Measurements from ENCODE around the gene MST1.

The MST1 gene

DNA sequence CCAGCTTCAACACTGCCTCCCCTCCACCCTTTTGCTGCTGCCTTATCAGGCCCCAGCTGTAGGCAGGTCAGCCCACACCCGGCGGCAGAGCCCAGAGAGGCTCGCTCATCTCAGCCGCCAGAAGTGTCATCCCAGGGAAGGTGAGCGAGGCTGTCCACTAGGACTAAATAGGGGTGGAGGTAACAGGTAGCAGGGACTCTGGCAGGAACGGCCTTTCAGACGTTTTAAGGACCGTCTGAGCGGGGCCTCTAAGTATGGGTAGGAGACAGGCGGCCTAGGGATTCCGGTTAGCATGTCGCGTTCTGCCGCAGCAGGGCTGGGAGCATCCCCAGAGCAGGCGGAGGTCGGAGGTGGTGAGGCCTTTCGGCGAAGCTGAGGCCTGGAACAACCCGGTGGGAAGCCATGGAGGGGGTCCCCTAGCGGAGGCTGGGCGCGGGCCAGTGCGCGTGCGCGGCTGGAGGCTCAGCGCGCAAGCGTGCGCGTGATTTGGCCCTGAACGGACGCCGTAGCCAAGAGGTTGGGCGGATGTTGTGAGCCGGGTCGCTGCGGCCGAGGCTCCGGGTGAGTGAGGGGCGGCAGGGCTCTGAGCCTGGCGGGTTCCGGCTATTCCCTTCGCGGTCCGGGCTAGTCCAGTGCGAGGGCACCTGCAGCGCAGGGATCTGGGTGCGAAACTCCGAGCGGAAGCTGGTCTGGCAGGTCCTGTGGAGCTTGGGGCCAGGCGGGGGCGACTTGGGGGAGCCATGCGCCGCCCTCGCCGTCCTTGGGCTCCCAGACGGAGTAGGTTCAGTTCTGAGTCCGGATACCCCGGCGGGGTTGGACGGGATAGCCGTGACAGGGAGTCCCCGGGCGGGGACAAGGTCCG, at the start of gene MST1, which contains the start of gene RNF123:
Gene MST1 (minus strand): TSS at position 429 of the 862 bp plus-strand sequence. CDS start 783 bp downstream, outside the sequence.
Gene RNF123 (plus strand): TSS at position 512 of the 862 bp plus-strand sequence. CDS start 1,609 bp downstream, outside the sequence.
- peak; percentile 75 for DNase-seq (ENCODE audit: low read depth)

DNA sequence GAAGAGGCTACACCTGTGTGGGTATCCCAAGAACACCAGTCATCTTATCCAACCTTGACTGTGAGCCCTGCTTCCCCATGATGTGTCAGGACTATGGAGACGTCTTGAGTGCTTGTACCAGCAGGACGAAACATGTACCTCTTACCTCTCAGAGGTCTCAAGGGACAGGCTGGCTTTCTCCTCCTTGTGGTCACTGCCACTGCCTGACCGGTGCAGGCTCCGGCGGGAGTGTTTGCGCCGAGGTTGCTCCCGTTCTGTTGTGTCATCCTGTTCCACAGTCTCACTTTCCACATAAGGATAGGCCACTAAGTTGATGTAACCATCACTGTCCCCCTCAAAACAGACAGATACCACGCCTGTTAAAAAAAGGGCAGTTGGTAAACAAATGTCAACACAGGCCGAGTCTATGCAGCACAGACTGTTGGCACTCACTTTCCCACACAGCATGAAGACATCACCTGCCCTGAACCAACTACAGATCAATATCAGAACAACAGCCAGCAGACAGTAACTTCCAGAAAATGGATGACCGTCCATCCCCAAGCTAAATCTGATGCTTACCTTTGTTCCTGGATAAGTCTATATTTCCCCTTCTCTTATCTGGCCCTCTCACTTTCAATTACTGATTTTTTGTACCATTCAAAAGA, 48.9 kb upstream of the MST1 start:
- no peak for DNase-seq (ENCODE audit: low read depth)

- no peak for DNase-seq (ENCODE audit: low read depth)
Observed at GRCh38 chr3:49734752-49735151, 45.5 kb upstream of the MST1 start.

GRCh38 chr3:49733551-49733950, 44.3 kb upstream of the MST1 start:
- no peak for DNase-seq (ENCODE audit: low read depth)

DNA sequence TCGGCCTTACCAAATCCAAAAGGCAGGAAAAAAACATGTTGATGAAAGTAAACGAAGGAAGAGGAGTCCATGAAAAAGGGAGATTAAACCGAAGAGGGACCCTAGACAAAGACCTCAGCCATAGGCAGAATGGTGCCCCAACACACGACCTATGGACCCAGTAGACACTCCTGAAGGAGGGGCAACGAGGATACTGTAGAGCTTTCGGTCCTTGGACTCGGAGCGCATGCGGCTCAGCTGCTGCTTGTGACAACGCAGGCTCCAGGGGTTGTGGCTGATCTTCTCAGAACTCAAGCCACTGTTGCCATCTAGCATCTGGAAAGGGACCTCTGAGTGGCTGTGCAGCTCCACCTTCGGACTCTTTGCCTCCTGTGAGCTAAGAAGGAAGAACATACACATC, 43.3 kb upstream of the MST1 start:
- no peak for DNase-seq (ENCODE audit: low read depth)

DNA sequence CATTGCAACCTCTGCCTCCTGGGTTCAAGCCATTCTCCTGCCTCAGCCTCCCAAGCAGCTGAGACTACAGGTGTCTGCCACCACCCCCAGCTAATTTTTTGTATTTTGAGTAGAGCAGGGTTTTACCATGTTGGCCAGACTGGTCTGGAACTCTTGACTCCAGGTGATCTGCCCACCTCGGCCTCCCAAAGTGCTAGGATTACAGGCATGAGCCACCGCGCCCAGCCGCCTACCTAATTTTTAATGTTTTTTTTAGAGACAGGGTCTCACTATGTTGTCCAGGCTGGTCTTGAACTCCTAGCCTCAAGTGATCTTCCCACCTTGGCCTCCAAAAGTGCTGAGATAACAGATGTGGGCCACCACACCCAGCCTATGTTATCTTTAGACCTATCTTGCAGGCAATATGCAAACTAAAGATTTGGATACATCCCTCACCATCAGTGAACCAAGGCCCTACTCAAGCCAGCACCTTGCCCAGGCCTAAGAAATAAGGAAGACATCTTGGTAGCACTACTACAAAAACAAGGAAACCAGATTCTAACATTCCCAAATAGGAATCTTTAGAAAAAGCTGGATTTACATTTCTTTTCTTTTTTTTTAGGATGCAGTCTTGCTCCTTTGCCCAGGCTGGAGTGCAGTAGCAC, 40.8 kb upstream of the MST1 start:
- no peak for DNase-seq (ENCODE audit: low read depth)

- no peak for DNase-seq (ENCODE audit: low read depth)
Observed at GRCh38 chr3:49727924-49728361, 38.7 kb upstream of the MST1 start.

- no peak for DNase-seq (ENCODE audit: low read depth)
Observed at GRCh38 chr3:49727154-49727923, 38.1 kb upstream of the MST1 start.

GRCh38 chr3:49725906-49726681, 36.8 kb upstream of the MST1 start:
- no peak for DNase-seq (ENCODE audit: low read depth)

- no peak for DNase-seq (ENCODE audit: low read depth)
Observed at GRCh38 chr3:49724586-49724985, 35.3 kb upstream of the MST1 start.

DNA sequence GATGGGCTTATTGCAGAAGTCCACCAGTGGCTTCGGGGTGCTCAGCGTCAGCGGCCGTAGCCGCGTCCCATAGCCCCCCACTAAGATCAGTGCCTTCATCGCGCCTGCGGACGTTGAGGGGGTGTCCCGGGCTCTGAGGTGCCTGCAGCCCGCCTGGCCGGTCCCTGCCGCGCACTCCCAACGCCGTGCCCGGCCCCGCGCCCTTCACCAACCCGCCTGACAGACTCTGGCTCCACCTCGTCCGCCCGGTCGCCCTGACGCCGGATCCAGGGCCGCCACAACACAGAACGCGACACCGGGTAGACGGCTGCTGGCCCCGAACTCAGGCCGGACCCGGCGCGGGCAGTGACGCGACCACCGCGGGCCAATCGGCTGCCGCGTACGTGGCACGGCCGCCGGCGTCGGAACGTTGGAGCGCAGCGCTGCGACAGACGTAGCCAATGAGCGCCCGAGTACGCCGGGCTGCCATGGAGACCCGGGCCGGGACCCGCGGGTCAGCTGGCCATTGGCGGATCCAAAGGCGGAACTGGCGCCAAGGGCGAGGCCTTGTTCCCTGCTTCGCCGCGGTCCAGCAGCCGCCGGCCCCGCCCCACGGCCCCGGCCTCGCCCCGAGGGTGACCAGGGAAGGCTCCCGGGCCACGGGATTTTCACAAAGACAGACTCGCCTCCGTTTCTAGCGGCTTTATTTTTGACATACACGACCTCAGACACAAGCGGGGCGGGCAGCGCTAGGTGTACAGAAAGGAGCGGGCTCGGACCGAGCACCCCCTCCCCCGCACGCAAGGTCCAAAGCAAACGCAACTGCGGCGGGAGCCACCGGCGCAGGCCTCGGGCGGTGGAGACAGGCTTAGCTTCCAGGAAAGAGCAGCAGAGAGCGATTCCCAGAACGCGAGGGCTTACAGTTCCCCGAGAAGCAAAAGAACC, 34.6 kb upstream of the MST1 start, which contains the start of gene GMPPB:
Gene GMPPB (minus strand): TSS at position 324 of the 924 bp plus-strand sequence. CDS start 225 bp downstream, at position 99.
- peak; percentile 94 for DNase-seq (ENCODE audit: low read depth)

- no peak for DNase-seq (ENCODE audit: low read depth)
Observed at GRCh38 chr3:49723296-49723627, 34.0 kb upstream of the MST1 start.

DNA sequence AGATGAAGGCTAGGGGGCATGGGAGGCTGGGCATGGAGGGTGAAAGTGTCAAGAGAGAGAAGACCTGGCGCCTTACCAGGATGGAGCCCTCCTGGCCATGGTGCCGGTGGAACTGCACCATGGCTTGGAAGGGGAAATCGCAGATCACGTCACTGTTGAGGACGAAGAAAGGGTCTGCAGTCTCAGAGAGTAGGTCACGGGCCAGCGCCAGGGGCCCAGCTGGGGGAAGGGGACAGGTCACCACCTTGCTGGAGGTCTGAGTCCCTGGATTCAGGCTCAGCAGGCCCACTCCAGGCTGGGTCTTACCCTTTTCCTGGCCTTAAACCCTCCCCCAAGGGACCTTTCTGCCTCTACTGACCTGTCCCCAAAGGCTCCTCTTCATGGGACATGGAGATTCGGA, 33.6 kb upstream of the MST1 start:
- DNase-seq (ENCODE audit: low read depth): no peak

DNA sequence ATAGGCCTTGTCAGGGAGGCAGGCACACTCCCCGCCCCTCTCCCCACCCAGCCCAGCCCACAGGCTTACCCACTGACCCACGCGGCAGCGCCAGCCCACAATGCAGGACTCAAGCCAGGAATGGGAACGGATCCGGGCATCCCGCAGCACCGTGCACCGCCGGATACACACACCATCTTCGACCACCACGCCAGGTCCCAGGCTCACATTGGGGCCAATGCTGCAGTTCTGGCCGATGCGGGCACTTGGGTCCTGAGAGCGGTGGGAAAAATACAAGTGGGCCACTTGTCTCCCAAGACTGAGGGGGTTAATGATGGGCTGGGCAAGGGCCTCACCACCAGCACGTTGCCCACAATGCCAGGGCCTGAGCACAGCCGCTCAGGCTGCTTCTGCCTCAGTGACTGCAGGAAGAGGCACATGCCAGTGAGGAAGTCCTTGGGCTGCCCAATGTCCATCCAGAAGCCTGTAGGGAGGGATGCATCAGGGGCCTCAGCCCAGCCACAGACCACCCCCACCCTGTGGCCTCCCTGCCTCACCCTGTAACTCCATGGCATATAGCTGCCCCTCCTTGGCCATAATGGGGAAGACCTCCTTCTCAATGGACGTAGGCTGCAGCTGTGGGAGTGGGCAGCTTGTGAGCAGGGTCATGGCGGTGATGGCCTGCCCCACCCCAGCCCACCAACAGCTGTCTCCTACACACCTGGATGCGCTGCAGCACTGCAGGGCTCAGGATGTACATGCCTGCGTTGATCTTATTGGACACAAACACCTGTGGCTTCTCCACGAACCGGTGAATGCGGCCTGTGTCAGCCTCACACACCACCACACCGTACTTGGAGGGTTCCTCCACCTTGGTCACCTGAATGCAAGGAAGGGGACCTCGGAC, 32.9 kb upstream of the MST1 start:
- no peak for DNase-seq (ENCODE audit: low read depth)

DNA sequence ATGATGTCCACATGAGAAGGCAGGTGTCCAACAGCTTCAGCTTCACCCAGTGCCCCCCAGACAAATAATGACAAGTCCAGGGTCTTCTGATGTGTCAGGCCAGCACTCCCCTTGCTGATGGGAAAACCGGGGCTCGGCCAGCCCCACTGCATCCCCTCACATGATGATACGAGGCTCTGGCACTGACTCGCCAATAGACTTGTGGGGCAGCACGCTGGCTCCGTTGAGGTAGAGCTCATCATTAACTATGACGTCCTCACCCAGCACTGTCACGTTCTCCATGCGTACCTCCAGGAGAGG, 32.3 kb upstream of the MST1 start:
- no peak for DNase-seq (ENCODE audit: low read depth)

DNA sequence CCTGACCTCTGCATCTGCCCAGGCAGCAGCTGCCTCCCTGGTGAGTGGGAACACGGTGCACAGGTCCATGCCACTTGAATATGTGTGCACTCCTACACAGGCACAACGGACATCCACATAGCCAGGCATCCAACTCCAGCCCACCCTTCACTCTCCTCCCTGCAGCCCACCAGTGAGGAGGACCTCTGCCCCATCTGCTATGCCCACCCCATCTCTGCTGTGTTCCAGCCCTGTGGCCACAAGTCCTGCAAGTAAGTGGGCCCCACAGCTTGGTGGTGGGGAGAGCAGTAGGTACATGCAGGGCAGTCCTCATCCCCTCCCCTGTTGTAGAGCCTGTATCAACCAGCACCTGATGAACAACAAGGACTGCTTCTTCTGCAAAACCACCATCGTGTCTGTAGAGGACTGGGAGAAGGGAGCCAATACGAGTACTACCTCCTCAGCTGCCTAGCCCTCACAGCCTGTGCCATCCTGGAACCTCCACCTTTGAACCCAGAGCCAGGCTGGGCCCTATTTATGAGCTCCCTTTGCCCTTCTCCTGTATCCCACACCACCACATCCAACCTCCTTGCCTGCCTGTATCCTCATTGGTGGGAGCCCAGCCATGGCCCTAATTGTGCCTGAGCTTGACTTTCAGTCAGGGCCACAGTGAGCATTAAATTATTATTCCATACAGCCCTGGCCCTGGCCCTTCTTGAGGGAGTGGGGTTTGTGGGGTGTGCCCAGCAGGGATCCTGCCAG, 31.8 kb upstream of the MST1 start:
- DNase-seq (ENCODE audit: low read depth): no peak

DNA sequence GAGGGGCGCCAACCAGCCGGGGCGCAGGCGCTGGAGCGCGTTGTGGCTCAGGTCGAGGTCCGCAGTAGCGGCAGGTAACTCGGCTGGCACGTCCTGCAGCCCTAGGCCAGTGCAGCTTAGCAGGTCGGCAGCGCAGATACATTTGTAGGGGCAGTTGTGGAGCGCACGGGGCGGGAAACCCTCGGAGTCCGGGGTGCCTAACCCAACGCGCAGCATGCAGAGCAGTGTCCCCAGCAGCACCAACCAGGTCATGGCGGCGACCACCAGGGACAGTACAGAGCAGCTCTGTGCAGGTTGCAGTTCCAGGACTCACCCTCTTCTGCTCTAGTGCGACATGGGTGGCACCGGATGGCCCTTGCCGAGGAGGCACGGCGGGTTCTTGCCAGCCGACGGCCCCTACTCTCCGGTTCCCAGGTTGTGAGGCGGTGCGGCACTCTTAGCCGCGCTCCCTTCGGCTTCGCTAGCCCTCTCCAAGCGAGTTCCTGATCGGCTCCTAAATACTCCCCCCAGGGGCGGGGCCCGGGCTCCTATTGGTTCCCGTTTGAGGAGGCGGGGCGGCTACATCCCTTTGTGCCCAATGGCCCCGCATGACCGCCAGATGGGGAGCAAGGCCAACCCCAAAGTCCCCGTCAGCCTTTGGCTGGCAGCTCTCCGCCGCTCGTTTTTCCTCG, 30.1 kb upstream of the MST1 start, which contains the start of gene AMIGO3:
Gene AMIGO3 (minus strand): TSS at position 471 of the 671 bp plus-strand sequence. CDS start 219 bp downstream, at position 252.
- peak; percentile 80 for DNase-seq (ENCODE audit: low read depth)

DNA sequence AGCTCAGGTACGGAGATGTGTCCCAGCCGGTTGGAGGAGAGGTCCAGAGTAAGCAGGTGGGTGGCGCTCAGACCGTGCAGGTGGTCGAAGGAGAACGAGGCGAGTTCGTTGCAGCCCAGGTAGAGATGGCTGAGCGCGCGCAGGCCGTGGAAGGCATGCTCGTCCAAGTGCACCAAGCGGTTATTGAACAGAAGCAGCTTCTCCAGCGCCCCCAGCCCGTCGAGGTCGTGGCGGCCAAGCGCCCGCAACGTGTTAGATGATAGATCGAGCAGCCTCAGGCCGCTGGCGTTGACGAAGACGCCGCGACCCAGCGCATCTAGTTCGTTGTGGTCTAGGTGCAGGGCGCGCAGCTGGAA, 29.6 kb upstream of the MST1 start:
- no peak for DNase-seq (ENCODE audit: low read depth)
